Thymus (tissue), 11 donors: ENCODE measurements around the gene PARVA. TPM values are rescaled to one million over a fixed set of nuclear protein-coding genes. Genes with fewer than 3 reads are reported as not detected.

Experiments used
- DNase-seq, 9 donors: peaks; one replicate each; pipeline ENCODE4 v3.0.0-alpha.2; 2013; ENCODE audit warnings: low spot score in 9 of 9, low read depth in 6 of 9, missing footprints in 1 of 9
- H3K27ac ChIP-seq, 2 donors: one replicate each; pipeline ENCODE4 v1.5.1; 2013; ENCODE audit warnings: control low read depth in 1 of 2, low read depth in 1 of 2, low read length in 1 of 2, mild to moderate bottlenecking in 1 of 2, moderate library complexity in 1 of 2
- H3K27me3 ChIP-seq, 2 donors: one replicate each; pipeline ENCODE4 v1.5.1; 2013; ENCODE audit warnings: low read length in 1 of 2; ENCODE audit not compliant: control insufficient read depth in 2 of 2, insufficient read depth in 1 of 2
- H3K36me3 ChIP-seq, 2 donors: one replicate each; pipeline ENCODE4 v1.5.1; 2013; ENCODE audit warnings: low read length in 1 of 2, mild to moderate bottlenecking in 1 of 2, moderate library complexity in 1 of 2; ENCODE audit not compliant: control insufficient read depth in 2 of 2, insufficient read depth in 2 of 2
- H3K4me1 ChIP-seq, 2 donors: one replicate each; pipeline ENCODE4 v1.5.1; 2013; ENCODE audit warnings: low read length in 2 of 2; ENCODE audit not compliant: control insufficient read depth in 2 of 2, insufficient read depth in 2 of 2
- H3K4me3 ChIP-seq, 2 donors: one replicate each; pipeline ENCODE4 v1.5.1; 2013; ENCODE audit warnings: low read length in 2 of 2, control low read depth in 1 of 2, mild to moderate bottlenecking in 1 of 2
- H3K9me3 ChIP-seq, 2 donors: one replicate each; pipeline ENCODE4 v1.5.1; 2013; ENCODE audit warnings: low read length in 1 of 2, mild to moderate bottlenecking in 1 of 2; ENCODE audit not compliant: control insufficient read depth in 2 of 2, insufficient read depth in 1 of 2
- WGBS: extraction: QIAGEN DNeasy Blood & Tissue Kit; methylation state at CpG from one replicate; pipeline ENCODE4 v1.1.7; 2013; 5-methylcytosine and 5-hydroxymethylcytosine counted together
- polyA plus RNA-seq: library from polyadenylated mRNA; stranded (reverse); fragments of 200-250 nt; gene quantifications from one replicate; pipeline ENCODE4 v1.2.3, GENCODE V29; 2013
- total RNA-seq: library from RNA; stranded (reverse); fragments of 120-200 nt; gene quantifications from one replicate; pipeline ENCODE4 v1.2.4, GENCODE V29; 2013
- donor health status: healthy.

The PARVA gene
- total and polyA plus RNA-seq, 2 donors = 2.9 to 7.8 TPM

GRCh38 chr11:12544986-12545775, 167.8 kb downstream of the PARVA start:
- 95% methylated on average over 13 of the region's 13 CpGs for WGBS
- H3K27me3 ChIP-seq = no peaks in the 10 kb centered on the region
- H3K4me1 ChIP-seq = no peaks in the 10 kb centered on the region
- no peaks in the 10 kb centered on the region for H3K9me3 ChIP-seq
- no peaks in the 10 kb centered on the region for H3K36me3 ChIP-seq
- no peak overlapping the region for H3K4me3 ChIP-seq
- no peak for DNase-seq
- H3K27ac ChIP-seq = no peak overlapping the region

- Histone ChIP-seq H3K4me3 (no peak overlapping the region), H3K9me3 (no peaks in the 10 kb centered on the region), H3K27ac (no peak overlapping the region), H3K27me3 (no peaks in the 10 kb centered on the region), H3K4me1 (no peaks in the 10 kb centered on the region), H3K36me3 (no peaks in the 10 kb centered on the region)
- 98% methylated on average over 8 of the region's 8 CpGs for WGBS
- DNase-seq = no peak
Observed at GRCh38 chr11:12546122-12546521, 168.8 kb downstream of the PARVA start.

DNA sequence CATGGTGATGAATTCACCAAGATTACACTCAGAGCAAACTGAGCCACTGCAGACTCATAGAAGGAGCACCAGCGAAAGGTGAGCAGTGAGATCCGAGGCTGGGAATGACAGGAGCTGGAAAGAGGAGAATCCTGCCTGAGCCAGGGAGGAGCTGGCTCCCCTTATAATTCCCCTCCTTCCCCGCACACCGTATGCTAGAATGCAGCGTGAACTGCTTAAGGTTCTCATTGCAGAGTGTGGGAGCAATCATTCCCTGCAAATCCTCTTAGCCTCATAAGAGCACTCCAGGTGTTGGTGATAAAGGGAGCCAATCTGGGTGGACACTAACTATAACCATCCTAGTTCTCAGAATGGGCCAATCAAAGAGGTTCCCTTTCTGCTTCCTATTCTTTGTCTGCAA, 169.3 kb downstream of the PARVA start:
- H3K36me3 ChIP-seq = no peaks in the 10 kb centered on the region
- no peak for DNase-seq
- no peak overlapping the region for H3K4me3 ChIP-seq
- H3K27me3 ChIP-seq = no peaks in the 10 kb centered on the region
- H3K4me1 ChIP-seq = no peaks in the 10 kb centered on the region
- 97% methylated on average over 5 of the region's 5 CpGs for WGBS
- no peaks in the 10 kb centered on the region for H3K9me3 ChIP-seq
- H3K27ac ChIP-seq = no peak overlapping the region

- 91% methylated on average over 5 of the region's 5 CpGs for WGBS
- no peak for DNase-seq
- H3K9me3 ChIP-seq = no peaks in the 10 kb centered on the region
- no peaks in the 10 kb centered on the region for H3K36me3 ChIP-seq
- no peaks in the 10 kb centered on the region for H3K27me3 ChIP-seq
- H3K4me1 ChIP-seq = no peaks in the 10 kb centered on the region
- H3K27ac ChIP-seq = no peak overlapping the region
- H3K4me3 ChIP-seq = no peak overlapping the region
Observed at GRCh38 chr11:12547953-12548650, 170.7 kb downstream of the PARVA start.

- no peaks in the 10 kb centered on the region for H3K9me3 ChIP-seq
- WGBS = 90% methylated on average over 4 of the region's 4 CpGs
- no peaks in the 10 kb centered on the region for H3K36me3 ChIP-seq
- DNase-seq = no peak
- H3K4me3 ChIP-seq = no peak overlapping the region
- H3K27me3 ChIP-seq = no peaks in the 10 kb centered on the region
- H3K27ac ChIP-seq = no peak overlapping the region
- H3K4me1 ChIP-seq = no peaks in the 10 kb centered on the region
Observed at GRCh38 chr11:12552692-12553091, 175.3 kb downstream of the PARVA start.

DNA sequence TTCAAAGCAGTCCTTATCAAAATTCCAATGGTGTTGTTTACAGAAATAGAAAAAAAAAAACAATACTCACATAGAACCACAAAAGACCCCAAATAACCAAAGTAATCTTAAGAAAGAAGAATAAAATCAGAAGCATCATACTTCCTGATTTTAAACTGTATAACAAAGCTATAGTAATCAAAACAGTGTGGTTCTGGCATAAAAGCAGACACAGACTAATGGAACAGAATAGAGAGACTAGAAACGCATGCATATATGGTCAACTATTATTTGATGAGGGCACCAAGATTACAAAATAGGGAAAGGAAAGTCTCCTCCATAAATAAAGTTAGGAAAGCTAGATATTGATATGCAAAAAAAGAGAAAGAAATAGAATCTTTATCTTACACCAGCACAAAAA, 176.8 kb downstream of the PARVA start:
- WGBS = 0% methylated on average over 1 of the region's 1 CpG
- H3K36me3 ChIP-seq = no peaks in the 10 kb centered on the region
- H3K4me1 ChIP-seq = no peaks in the 10 kb centered on the region
- no peaks in the 10 kb centered on the region for H3K9me3 ChIP-seq
- H3K27me3 ChIP-seq = no peaks in the 10 kb centered on the region
- no peak overlapping the region for H3K27ac ChIP-seq
- no peak overlapping the region for H3K4me3 ChIP-seq
- DNase-seq = no peak

DNA sequence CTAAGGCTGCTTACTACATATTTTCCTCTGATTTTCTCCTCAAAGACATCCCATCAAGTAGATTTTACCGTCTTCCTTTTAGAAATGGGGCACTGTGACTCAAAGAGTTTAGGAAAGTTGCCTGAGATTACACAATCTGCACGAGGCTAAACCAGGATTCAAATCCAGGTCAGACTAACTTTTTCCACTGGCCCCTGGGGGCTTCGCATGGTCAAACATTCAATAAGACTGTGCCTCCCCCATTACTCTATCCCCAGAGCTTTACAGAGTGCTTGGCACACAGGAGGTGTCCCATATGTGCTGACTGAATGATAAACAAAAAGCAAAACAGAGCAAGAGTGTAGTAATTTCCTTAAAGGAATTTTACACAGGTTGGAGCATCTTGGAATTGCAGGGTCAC, 178.8 kb downstream of the PARVA start:
- no peaks in the 10 kb centered on the region for H3K9me3 ChIP-seq
- no peaks in the 10 kb centered on the region for H3K36me3 ChIP-seq
- no peak overlapping the region for H3K4me3 ChIP-seq
- no peak for DNase-seq
- H3K27me3 ChIP-seq = no peaks in the 10 kb centered on the region
- 62% methylated on average over 3 of the region's 3 CpGs for WGBS
- no peak overlapping the region for H3K27ac ChIP-seq
- no peaks in the 10 kb centered on the region for H3K4me1 ChIP-seq

DNA sequence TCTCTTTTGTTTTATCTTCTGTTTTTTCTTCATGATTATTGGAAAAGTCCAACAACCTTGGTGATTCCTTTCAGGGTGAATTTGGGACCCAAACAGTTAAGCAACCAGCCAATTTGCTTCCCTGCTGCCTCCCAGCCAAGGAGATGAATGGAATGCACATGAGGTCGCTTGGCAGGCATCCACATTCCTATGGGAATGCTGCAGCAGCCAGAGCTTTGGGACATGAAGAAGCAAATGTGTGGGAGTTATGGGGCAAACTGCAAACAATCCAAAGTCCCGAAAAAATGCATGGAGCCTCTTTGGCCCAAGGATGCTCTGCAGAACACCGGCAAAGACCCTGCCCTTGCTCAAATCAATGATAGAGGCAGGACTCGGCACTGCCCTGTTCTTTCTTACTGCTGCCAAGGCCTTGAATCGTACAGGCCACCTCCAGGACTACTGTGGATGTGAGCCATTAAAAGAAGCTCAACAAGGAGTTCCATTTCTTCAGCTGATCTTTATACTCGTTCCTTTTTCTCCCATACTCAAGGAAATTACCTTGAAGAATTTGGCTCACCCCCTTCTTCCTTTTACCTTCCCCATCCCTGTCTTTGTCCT, 179.5 kb downstream of the PARVA start:
- WGBS = 61% methylated on average over 6 of the region's 6 CpGs
- no peaks in the 10 kb centered on the region for H3K4me1 ChIP-seq
- no peaks in the 10 kb centered on the region for H3K9me3 ChIP-seq
- H3K4me3 ChIP-seq = no peak overlapping the region
- no peak for DNase-seq
- no peaks in the 10 kb centered on the region for H3K36me3 ChIP-seq
- no peak overlapping the region for H3K27ac ChIP-seq
- H3K27me3 ChIP-seq = no peaks in the 10 kb centered on the region

DNA sequence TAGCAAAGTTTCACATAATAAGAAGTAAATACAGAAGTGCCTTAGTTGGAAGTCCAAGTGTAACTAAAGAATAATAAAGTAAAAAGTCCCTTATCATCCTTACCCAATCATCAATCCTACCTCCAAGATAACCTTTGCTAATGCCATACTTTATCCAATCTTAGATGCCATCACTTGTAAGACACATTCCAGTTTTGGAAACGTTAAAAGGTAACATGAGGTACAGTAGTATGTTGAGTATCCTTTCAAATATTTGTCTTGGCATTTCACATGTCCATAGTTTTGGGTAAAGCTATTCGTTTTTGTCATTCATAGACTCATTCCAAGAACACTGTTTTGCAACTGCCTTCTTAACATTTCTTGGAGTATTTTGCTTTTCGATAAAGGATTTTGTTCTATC, 181.6 kb downstream of the PARVA start:
- DNase-seq = no peak

More for the DNA sequence above, 181.6 kb downstream of the PARVA start:
- Histone ChIP-seq H3K4me1 (no peaks in the 10 kb centered on the region), H3K27me3 (no peaks in the 10 kb centered on the region), H3K36me3 (no peaks in the 10 kb centered on the region), H3K27ac (no peak overlapping the region), H3K4me3 (no peak overlapping the region), H3K9me3 (no peaks in the 10 kb centered on the region)
- 91% methylated on average over 3 of the region's 3 CpGs for WGBS
